Mammary epithelial cell (primary cell): ENCODE data around the gene NEB.

Experiments used
- CTCF ChIP-seq, 2 donors: IDR thresholded peaks in 1 of 2; conservative IDR thresholded peaks in 1 of 2; 2 replicates each; pipeline ENCODE4 v1.5.1; 2011 to 2012; ENCODE audit warnings: inconsistent platforms in 2 of 2, low read length in 2 of 2, mild to moderate bottlenecking in 2 of 2, control low read depth in 1 of 2, low read depth in 1 of 2; ENCODE audit not compliant: insufficient read depth in 1 of 2; ENCODE audit errors: extremely low read depth in 1 of 2
- EZH2 ChIP-seq: IDR thresholded peaks from 2 replicates; pipeline ENCODE4 v1.6.1; 2012; ENCODE audit warnings: low read length, inconsistent platforms, borderline replicate concordance

- no peak for TF ChIP-seq CTCF (conservative IDR thresholded peaks at IDR 0.05 in 1 of 2, IDR thresholded peaks at IDR 0.05 in 1 of 2; ENCODE audit: extremely low read depth in 1 of 2, insufficient read depth in 1 of 2, low read depth in 1 of 2, low read length in 2 of 2)
- no peak for TF ChIP-seq EZH2
Measured at GRCh38 chr2:151620761-151621160, 113.5 kb downstream of the NEB start.
